PC-9 (cell line): ENCODE data around the gene UBXN11. TPM values are rescaled to one million over a fixed set of nuclear protein-coding genes. Genes with fewer than 3 reads are reported as not detected.

Experiments
- BruUV-seq: library from RNA; stranded (reverse); fragments of 400-500 nt; replicated peaks from 2 replicates; lab custom pipeline; 2021; lab: Mats Ljungman, UMichigan
- CTCF ChIA-PET: fragments of 300-600 bp; sonication (Branson Sonifier 250); formaldehyde crosslinking; loops from one replicate; lab custom pipeline; 2022; ENCODE audit warnings: antibody characterized with exemption; lab: Charles Lee
- POLR2A ChIA-PET: fragments of 300-600 bp; sonication (Branson Sonifier 250); formaldehyde crosslinking; loops from one replicate; lab custom pipeline; 2022; ENCODE audit warnings: antibody characterized with exemption; ENCODE audit not compliant: unreplicated experiment; lab: Charles Lee
- DNase-seq, 2 experiments: peaks; one replicate each; pipeline versions ENCODE4 v3.0.0 to v3.0.0-alpha.2; 2015 to 2022; ENCODE audit warnings: mixed read lengths in 1 of 2
- H2AFZ ChIP-seq: fragments of 200-600 bp; sonication (generic); 2 replicates; pipeline ENCODE4 v1.8.1; 2017; ENCODE audit warnings: antibody characterized with exemption
- H3F3A ChIP-seq: fragments of 200-600 bp; sonication (generic); 2 replicates; pipeline ENCODE4 v1.8.1; 2017; ENCODE audit warnings: antibody characterized with exemption, mild to moderate bottlenecking, low read depth; ENCODE audit not compliant: insufficient read depth
- H3K27ac ChIP-seq: fragments of 200-600 bp; sonication (generic); 2 replicates; pipeline ENCODE4 v1.6.1; 2016; ENCODE audit warnings: mixed run types
- H3K27me3 ChIP-seq: fragments of 200-600 bp; sonication (generic); 2 replicates; pipeline ENCODE4 v1.6.1; 2016; ENCODE audit warnings: low read depth, mixed run types; ENCODE audit not compliant: insufficient read depth
- H3K36me3 ChIP-seq: fragments of 200-600 bp; sonication (generic); 2 replicates; pipeline ENCODE4 v1.6.1; 2016; ENCODE audit warnings: low read depth, mixed run types
- H3K4me1 ChIP-seq: fragments of 200-600 bp; sonication (generic); replicated peaks from 2 replicates; pipeline ENCODE4 v1.6.1; 2016; ENCODE audit warnings: mixed run types; ENCODE audit not compliant: insufficient read depth
- H3K4me2 ChIP-seq: fragments of 200-600 bp; sonication (generic); 2 replicates; pipeline ENCODE4 v1.6.1; 2017; ENCODE audit warnings: mixed run types
- H3K4me3 ChIP-seq: fragments of 200-600 bp; sonication (generic); 2 replicates; pipeline ENCODE4 v1.6.1; 2016; ENCODE audit warnings: mixed run types
- H3K79me2 ChIP-seq: fragments of 200-600 bp; sonication (generic); 2 replicates; pipeline ENCODE4 v1.6.1; 2017; ENCODE audit warnings: low read depth, mixed run types
- H3K9me2 ChIP-seq: fragments of 200-600 bp; sonication (generic); 2 replicates; pipeline ENCODE4 v1.8.1; 2017; ENCODE audit warnings: mild to moderate bottlenecking; ENCODE audit not compliant: insufficient read depth
- H3K9me3 ChIP-seq: fragments of 200-600 bp; sonication (generic); 2 replicates; pipeline ENCODE4 v1.8.1; 2016; ENCODE audit warnings: low read depth; ENCODE audit not compliant: insufficient read depth
- H4K20me1 ChIP-seq: fragments of 200-600 bp; sonication (generic); 2 replicates; pipeline ENCODE4 v1.8.1; 2017; ENCODE audit not compliant: insufficient read depth
- EZH2 ChIP-seq: fragments of 200-600 bp; sonication (generic); IDR thresholded peaks from 2 replicates; pipeline ENCODE4 v1.8.0; 2017; ENCODE audit warnings: antibody characterized with exemption, low read depth
- intact Hi-C: fragments of 100-400 bp; cut with micrococcal nuclease; formaldehyde crosslinking; loops from one replicate; pipeline ENCODE4 v1.10.0; 2022; ENCODE audit not compliant: unreplicated experiment
- total RNA-seq: library from RNA; stranded (reverse); gene quantifications from 2 replicates; pipeline ENCODE4 v1.2.3, GENCODE V29; 2021
- TF ChIP-seq, protein P1 (sequence below): fragments of 200-600 bp; sonication (generic); conservative IDR thresholded peaks from 2 replicates; pipeline ENCODE4 v1.6.1; 2017; ENCODE audit warnings: mixed run types, antibody characterized with exemption, mild to moderate bottlenecking, moderate library complexity

Gene UBXN11
- total RNA-seq, 1 experiment from 2014 or later = 57.2 TPM

DNA sequence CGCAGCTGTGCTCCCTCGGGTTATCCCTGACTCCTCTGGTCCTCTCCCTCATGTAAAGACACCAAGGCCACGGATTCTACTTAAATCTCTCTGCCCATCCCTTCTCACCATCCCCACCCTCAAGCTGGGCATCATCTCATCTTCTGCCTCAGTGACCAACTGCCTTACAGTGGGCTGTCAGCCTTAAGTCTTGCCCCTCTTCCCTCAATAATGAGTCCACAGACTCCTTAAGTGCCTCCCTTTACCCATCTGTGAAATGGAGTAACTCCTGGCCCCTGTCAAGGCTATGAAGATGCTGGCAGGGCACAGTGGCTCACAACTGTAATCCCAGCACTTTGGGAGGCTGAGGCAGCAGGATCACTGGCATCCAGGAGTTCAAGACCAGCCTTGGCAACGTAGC, 14.5 kb downstream of the UBXN11 start:
- intact Hi-C loops = no loop called here
- Histone ChIP-seq H3F3A (no peaks in the 10 kb centered on the region; the same call in 1 of the 2 replicates), H3K36me3 (no peaks in the 10 kb centered on the region), H3K4me2 (no peak overlapping the region), H4K20me1 (no peaks in the 10 kb centered on the region), H3K4me1 (no peaks in the 10 kb centered on the region), H3K79me2 (no peaks in the 10 kb centered on the region), H3K9me2 (no peaks in the 10 kb centered on the region), H2AFZ (no peak overlapping the region), H3K27me3 (no peaks in the 10 kb centered on the region), H3K9me3 (no peaks in the 10 kb centered on the region), H3K27ac (no peak overlapping the region), H3K4me3 (no peak overlapping the region)
- POLR2A ChIA-PET = no interaction called here
- CTCF ChIA-PET = no interaction called here
- TF ChIP-seq, protein P1, sequence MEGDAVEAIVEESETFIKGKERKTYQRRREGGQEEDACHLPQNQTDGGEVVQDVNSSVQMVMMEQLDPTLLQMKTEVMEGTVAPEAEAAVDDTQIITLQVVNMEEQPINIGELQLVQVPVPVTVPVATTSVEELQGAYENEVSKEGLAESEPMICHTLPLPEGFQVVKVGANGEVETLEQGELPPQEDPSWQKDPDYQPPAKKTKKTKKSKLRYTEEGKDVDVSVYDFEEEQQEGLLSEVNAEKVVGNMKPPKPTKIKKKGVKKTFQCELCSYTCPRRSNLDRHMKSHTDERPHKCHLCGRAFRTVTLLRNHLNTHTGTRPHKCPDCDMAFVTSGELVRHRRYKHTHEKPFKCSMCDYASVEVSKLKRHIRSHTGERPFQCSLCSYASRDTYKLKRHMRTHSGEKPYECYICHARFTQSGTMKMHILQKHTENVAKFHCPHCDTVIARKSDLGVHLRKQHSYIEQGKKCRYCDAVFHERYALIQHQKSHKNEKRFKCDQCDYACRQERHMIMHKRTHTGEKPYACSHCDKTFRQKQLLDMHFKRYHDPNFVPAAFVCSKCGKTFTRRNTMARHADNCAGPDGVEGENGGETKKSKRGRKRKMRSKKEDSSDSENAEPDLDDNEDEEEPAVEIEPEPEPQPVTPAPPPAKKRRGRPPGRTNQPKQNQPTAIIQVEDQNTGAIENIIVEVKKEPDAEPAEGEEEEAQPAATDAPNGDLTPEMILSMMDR = no peak
- TF ChIP-seq EZH2 = no peak
- DNase-seq = no peak
- no TSS peak for BruUV-seq

DNA sequence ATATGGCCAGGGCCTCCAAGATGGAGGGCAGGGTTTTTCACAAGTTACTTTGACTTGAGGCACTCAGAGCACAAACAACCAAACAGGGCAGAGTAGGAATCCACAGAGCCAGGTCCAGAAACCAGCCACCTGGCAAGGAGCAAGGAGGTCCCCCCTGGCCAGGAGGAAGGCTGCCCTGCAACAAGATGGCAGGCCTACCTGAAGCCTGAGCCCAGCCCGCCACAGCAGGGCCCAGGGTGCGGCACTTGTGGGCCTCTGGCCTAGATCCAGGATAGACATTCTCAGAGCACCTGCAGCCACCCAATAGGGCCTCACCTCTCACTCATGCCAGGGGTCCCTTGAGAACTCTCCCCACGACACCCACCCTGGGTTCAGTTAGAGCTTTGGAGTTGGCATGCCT, 15.0 kb downstream of the UBXN11 start:
- Histone ChIP-seq H3K79me2 (no peaks in the 10 kb centered on the region), H3K27ac (no peak overlapping the region), H3F3A (no peaks in the 10 kb centered on the region; the same call in 1 of the 2 replicates), H3K4me1 (no peaks in the 10 kb centered on the region), H3K4me2 (no peak overlapping the region), H3K9me3 (no peaks in the 10 kb centered on the region), H3K27me3 (no peaks in the 10 kb centered on the region), H3K9me2 (no peaks in the 10 kb centered on the region), H2AFZ (no peak overlapping the region), H3K4me3 (no peak overlapping the region), H3K36me3 (no peaks in the 10 kb centered on the region), H4K20me1 (no peaks in the 10 kb centered on the region)
- TF ChIP-seq EZH2 = no peak
- TF ChIP-seq, protein P1 = no peak
- no peak for DNase-seq
- intact Hi-C loops = no loop called here
- POLR2A ChIA-PET = no interaction called here
- CTCF ChIA-PET = no interaction called here
- BruUV-seq = no TSS peak

DNA sequence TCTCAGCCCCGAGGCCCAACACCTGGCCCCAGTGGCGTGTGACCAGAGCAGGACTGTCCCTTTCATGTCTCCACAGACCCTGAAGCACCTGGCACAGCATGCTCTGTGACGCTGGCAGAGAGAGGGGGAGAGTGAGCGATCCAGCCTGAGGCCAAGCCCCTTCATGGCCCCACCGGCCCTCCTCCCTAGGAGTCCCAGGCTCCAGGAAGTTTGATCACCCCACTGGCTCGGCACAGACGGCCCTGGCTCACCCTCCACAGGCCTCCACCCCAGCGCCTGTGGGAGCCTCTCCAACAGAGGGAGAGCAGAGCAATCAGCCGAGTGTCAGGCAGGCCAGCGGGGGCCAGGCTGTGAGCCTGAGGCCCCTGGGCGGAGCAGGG, 15.6 kb downstream of the UBXN11 start:
- Histone ChIP-seq H4K20me1 (no peaks in the 10 kb centered on the region), H3K9me3 (no peaks in the 10 kb centered on the region), H3K4me1 (no peaks in the 10 kb centered on the region), H3K4me3 (no peak overlapping the region), H3K27me3 (no peaks in the 10 kb centered on the region), H3K79me2 (no peaks in the 10 kb centered on the region), H3K27ac (no peak overlapping the region), H3F3A (no peaks in the 10 kb centered on the region; the same call in 1 of the 2 replicates), H3K4me2 (no peak overlapping the region), H2AFZ (no peak overlapping the region), H3K36me3 (no peaks in the 10 kb centered on the region), H3K9me2 (no peaks in the 10 kb centered on the region)
- DNase-seq = no peak
- ChIA-PET POLR2A (no interaction called here), CTCF (interaction anchor here (0.6 kb wide), 1 partner anchor 15 kb away, joined by 3 read pairs; no protein-coding TSS in a partner anchor)
- no TSS peak for BruUV-seq
- intact Hi-C loops = no loop called here
- TF ChIP-seq, protein P1 = no peak
- TF ChIP-seq EZH2 = no peak
